GM15510 (cell line): ENCODE data around the gene SYT17.

Experiments used
- POLR2A ChIP-seq: IDR thresholded peaks from 3 replicates; pipeline ENCODE4 v1.6.1; 2011; ENCODE audit warnings: borderline replicate concordance; ENCODE audit not compliant: insufficient read length; ENCODE audit errors: extremely low read depth

The SYT17 gene

DNA sequence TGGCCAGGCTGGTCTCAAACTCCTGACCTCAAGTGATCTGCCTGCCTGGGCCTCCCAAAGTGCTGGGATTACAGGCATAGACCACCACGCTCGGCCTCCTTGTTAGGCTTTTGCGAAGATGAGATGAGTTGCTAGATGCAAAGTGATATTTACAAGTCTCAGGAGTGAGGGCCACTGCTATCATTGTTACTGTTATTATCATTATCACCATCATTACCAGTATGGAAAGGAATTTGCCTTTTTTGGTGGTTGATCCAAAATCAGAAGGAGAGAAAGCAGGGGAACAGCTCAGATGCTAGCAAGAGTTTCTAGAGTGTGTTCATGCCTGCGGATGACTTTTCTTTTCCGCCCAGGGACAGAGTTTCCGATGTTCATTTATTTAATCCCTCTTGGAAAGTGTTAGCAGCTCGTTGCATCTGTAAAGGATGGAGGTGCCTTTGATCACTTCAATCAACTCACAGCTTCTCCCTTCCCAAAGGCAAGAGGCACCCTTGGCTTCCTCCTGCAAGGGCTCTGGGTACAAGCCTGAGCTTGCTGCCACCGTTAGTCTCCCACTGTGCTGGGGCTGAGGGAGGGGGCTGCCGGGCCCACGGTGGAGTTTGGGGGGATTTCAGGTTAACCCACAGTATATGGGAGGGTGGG lies 32.7 kb upstream of the SYT17 start:
- TF ChIP-seq POLR2A, result no peak

DNA sequence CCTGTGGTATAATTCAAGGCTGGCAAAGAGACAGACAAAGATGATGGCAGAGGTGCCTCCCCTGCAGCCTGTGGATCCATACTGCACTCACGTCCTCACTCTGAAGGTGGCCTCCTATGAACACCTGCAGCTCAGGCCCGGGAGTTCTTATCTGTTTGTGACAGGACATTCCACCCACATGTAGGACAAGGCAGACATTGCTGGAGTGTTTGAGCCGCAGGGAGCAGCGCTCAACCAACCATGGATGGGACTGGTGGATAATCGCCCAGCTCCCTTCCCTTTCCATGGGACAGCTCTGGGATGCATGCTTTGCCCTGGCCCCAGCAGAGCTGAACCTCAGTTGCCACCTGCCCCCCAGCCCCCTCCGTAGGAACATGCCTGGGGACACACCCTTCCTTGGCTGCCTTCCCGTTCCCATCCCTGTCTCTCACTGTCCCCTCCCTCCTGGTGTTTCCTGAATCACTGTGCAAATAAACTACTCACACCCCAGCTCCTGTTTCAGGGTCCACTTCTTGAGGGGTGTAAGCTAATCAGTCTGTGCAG lies 32.1 kb upstream of the SYT17 start:
- no peak for TF ChIP-seq POLR2A

DNA sequence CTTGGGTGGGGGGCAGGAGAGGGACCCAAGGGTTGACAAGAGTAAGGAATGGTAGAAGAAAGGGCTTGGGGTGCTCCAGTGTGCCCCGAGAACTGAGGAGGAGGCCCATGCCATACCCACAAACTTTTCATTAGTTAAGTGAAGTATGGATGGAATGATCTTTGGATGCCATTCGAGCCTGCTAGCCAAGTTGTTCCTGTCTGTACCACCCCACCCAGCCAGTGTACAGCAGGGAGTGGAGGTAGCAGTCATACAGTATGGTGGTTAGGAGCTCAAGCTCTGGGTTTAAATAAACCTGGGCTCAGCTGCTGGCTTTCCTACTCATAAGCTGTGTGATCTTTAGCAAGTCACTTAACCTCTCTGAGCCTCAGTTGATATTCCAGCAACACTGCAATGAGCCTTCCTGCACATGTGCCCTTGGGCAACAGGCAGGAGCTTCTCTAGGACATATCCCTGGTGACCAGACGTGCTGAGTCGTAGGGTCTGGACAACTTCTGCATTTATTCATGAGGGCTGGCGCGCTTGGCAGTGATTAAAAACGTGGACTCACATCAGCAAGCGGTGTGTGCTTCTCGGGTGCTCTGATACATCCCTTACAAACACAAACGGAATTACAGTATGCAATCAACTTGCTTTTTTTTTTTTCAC lies 31.4 kb upstream of the SYT17 start:
- no peak for TF ChIP-seq POLR2A

DNA sequence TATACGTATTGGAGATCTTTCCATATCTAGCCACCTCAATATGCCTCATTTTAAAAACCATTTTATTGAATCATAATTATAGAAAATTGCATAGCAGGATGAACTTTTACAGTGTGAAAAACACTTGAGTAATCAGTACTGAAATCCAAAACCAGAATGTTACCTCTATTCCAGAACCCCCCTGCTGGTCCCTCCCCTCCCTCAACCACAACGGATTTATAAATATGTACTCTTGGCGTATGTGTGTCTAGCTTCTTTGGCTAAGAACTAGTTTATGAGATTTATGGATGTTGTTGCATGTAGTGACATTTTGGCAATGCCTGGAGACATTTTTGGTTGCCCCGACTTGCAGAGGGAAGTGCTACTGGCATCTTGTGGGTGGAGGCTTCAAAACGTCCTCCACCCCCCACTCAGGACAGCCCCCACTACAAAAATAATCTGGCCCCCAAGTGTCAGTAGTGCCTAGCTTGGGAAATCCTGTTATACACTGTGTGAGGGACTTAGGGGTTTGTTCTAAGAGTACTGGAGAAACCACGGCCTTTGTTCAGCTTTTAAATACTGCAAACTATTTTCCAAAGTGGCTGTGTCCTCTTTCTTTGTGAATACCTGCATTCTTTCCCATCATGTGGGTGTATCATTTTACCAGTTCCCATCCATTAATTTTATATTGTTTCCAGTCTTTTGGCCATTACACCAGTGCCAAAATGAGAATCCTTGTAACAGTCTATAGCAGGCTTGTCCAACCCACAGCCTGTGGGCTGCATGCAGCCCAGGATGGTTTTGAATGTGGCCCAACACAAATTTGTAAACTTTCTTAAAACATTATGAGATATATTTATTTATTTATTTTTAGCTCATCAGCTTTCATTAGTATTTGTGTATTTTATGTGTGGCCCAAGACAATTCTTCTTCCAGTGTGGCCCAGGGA lies 30.6 kb upstream of the SYT17 start:
- no peak for TF ChIP-seq POLR2A

DNA sequence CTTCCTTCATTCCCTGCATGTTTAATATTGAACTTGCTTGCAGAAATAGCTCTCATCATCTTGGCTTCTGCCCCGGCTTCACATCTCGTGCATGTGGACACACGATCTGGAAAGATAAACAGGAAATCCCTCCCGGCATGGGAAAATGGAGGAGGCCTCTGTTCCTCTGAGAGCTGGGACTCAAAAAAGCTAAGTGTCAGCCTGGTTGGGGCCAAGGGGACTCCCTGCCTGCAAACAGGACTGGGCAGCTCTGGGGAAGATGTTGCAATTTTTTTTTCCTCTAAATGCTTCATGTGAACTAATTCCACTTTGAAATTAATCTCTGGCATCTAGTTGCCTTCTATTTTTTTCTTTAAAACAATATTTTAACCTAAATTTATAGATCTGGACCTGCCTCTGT lies 29.4 kb upstream of the SYT17 start:
- TF ChIP-seq POLR2A, result no peak

DNA sequence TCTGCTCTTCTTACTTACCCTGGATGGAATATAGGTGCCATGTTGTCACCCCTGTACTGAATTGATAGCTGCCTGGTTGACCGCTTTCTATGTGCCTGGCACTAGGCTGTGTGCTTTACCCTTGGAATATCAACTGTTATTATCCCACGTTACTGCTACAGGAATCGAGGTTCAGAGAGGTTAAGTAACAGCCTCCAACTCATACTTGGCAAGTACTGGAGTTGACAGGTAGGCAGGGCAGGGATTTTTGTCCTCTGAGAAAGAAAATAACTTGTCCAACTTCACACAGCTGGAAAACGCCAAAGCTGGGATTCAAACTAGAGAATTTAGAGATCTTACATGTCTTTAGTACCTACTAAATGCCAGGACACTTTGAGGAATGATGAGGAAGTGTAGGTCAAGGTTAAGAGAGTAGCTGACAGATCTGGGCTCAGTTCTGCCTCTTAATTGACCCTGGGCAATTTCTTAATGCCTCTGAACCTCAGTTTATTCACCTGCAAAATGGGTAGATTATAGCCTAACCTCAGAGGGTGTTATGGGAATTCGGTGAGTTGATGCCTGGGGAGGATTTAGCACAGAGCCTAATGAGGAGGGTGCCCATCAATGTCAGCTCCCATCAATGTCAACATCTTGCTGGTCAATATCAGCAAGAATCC lies 28.5 kb upstream of the SYT17 start:
- TF ChIP-seq POLR2A, result no peak

DNA sequence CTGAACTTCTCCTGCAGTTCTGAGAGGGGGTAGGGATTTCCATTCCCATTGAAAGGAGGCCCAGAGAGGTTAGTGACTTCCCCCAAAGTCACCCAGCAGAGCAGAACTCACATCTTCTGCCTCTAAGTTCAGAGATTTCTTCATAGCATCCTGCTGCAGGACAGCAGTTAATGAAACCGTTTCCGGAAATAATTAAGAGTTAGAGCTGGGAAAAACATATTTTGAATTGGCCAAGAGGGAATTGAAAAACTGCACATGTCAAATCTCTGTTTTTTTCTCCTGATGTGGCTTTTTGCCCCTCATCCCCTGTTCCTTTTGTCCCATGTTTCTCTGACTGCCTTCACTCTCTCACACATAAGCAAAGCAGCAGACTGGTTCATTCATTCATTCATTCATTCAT lies 27.6 kb upstream of the SYT17 start:
- TF ChIP-seq POLR2A, result no peak

DNA sequence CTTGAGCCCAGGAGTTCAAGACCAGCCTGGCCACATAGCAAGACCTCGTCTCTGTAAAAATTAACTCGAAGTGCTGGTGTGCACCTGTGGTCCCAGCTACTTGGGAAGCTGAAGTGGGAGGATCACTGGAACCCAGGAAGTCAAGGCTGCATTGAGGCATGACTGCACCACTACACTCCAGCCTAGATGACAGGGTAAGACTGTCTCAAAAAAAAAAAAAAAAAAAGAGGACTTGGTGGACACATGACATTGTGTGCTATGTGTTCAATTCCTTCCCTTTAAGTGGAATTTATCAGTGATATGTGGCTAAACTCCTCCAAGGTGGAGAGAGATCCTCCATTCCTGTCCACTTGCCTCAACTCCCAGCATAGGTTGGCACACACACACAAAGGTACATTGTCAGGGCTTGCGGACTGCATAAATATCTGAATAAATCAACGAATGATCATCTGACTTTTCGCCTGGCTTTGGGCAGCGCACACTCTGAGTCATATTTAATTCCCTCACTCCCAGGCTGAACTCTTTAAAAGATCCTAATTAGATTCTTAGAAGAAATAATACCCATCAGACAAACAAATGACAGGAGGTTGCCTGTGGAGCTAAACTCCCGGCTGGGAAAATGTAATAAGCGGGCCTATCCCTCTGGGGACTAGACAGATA lies 25.0 kb upstream of the SYT17 start:
- TF ChIP-seq POLR2A, result no peak

DNA sequence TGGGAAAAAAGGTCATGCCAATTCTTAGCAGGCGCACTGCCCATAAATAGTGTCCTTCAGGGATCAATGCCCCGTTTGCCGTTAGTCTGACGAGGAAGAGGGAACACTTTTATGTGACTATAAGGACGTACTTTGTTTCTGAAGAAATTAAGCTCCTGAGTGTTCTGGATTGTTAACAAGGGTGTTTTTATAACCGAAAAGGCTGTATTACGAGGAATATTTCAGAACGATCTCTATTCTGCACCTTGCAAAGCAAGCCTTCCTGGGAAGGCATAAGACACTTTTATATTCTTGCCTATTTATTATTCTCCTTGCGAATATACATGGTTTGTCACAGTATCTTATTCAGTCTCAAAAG lies 24.5 kb upstream of the SYT17 start:
- no peak for TF ChIP-seq POLR2A

DNA sequence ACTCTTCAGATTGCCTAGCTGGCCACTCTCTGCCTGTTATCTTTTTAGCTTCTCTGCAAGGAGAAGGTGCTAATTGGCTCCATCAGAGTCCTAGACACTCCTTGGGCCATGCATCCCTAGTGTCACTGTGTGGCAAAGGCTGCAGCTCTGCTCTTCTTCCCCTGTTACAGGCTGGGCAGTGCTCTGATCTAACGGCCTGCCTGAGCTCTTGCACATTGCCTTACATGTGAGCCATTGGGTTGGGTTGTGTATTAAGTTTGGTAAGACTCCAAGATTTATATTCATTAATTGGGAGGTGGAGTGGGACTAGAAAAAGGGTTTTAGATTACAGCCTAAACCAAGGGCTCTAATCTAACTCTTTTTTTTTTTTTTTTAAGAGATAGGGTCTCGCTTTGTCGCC lies 23.0 kb upstream of the SYT17 start:
- TF ChIP-seq POLR2A, result no peak

DNA sequence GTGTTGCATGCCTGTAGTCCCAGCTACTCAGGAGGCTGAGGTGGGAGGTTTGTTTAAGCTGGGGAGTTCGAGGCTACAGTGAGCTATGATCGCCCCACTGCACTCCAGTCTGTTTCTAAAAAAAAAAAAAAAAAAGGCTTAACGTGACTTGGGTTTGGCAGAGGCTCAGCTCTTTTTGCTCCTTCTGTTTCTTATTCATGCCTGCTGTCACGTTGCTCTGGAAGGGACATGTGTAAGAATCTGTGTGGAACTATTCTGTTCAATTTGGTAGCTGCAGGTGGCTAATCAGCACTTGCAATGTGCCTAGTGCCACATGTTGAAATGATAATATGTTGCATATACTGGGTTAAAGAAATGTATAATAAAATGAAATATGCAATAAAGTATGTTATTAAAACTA lies 20.9 kb upstream of the SYT17 start:
- TF ChIP-seq POLR2A, result no peak

DNA sequence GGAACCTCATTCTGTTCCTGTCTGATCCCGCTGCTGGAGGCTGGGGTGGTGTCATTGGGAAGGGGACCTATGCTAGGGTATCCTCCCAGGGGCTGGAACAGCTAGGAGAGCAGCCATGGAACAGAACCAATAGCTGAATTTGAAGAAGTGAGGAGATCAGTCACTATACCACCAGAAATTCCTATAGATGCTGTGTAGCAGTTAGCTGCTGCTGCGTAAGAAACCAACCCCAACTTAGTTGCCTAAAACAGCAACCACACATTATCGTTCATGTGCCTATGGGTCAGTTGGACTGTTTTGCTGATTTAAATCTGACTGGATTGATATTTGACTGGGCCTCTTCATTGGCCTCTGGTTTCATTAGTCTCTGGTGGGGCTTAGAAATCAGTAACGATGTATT lies 20.4 kb upstream of the SYT17 start:
- TF ChIP-seq POLR2A, result no peak

DNA sequence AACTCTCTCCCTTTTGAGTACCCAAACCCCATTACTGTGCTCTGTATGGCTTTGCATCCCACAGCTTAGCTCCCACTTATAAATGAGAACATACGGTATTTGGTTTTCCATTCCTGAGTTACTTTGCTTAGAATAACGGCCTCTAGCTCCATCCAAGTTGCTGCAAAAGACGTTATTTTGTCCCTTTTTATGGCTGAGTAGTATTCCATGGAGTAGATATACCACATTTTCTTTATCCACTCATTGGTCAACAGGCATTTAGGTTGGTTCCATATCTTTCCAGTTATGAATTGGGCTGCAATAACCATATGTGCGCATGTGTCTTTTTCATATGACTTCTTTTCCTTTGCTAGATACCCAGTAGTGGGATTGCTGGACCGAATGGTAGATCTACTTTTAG lies 19.9 kb upstream of the SYT17 start:
- TF ChIP-seq POLR2A, result no peak

DNA sequence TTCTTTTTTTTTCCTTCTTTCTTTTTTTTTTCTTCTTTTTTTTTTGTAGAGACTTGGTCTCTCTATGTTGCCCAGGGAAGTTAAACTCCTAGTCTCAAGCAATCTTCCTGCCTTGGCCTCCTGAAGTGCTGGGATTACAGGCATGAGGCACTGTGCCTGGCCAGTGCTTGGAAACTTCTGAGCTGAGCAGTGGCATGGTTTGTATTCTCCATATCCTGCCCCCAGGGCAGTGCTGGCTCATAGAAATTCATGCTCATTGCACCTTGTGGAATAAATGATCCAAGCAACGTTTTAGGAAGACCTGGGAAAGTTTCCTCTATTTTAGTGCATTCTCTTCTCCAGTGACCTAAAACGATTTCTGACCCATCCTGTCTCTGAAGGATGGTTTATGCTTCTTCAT lies 16.7 kb upstream of the SYT17 start:
- TF ChIP-seq POLR2A, result no peak
